K562 (cell line): ENCODE measurements around the gene HEPACAM. TPM values are rescaled to one million over a fixed set of nuclear protein-coding genes. Genes with fewer than 3 reads are reported as not detected.

ENCODE experiments used
- TAF15 ChIP-seq: fragments of 200-400 bp; formaldehyde crosslinking; IDR thresholded peaks from 2 replicates; pipeline ENCODE4 v1.6.1; 2017; ENCODE audit warnings: mild to moderate bottlenecking, low read depth, low read length, moderate library complexity
- polyA plus RNA-seq, 8 experiments: library from polyadenylated mRNA; depleted of rRNA in 4 of 8; stranded (reverse) in 5 of 8; unstranded in 3 of 8; fragments of >200 nt; fragmentation: Nextera tagmentation in 2 of 8; fragmentation: Illumina TruSeq in 1 of 8; extraction: Ambion mirVana in 2 of 8; extraction: Trizol in 1 of 8; gene quantifications; 2 replicates each; pipeline versions ENCODE4 v1.2.1 to v1.2.3, GENCODE V29; 2011 to 2014; ENCODE audit warnings: inconsistent platforms in 1 of 8, missing spikeins in 1 of 8
- total RNA-seq, 7 experiments: library from RNA; depleted of rRNA in 6 of 7; stranded (reverse); fragments of >200 nt in 6 of 7; fragmentation: Illumina TruSeq in 2 of 7; extraction: Trizol in 2 of 7; gene quantifications; 2 replicates each; pipeline versions ENCODE4 v1.2.1 to v1.2.3, GENCODE V29; 2011 to 2021; ENCODE audit warnings: low replicate concordance in 1 of 7
- TF ChIP-seq, protein P1 (sequence below): fragments of 200-600 bp; sonication (generic); IDR thresholded peaks from one replicate; pipeline ENCODE4 v1.6.1; 2012; ENCODE audit warnings: mild to moderate bottlenecking, low read depth, low read length, inconsistent platforms
- TF ChIP-seq, protein P2 (sequence below): sonication (generic); formaldehyde crosslinking; IDR thresholded peaks from 2 replicates; pipeline ENCODE4 v1.8.0; 2022; ENCODE audit warnings: missing genetic modification reagents, mild to moderate bottlenecking, borderline replicate concordance

Gene HEPACAM
- total and polyA plus RNA-seq, 9 of the 15 experiments (the other 6 are each of a cell fraction or from before 2014, with no cell fraction given) = not detected

DNA sequence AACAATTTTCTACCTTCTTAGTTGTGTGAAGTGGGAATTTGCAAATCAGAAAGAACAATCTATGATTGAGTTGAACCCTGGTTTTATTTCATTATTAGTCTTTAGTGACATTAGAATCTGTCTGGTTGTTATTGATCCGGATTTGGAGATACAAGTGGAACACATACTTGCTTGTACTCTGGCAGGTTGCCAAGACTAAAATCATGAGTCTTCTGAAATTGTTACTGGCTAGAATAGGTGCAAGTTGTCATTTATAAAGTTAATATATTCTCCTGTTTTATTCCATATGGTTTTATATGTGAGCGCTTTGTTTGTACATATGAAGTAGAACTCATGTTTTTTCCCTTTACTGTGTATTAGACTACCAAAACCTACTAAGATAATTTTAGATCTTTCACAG lies 41.2 kb upstream of the HEPACAM start (continued):
- TF ChIP-seq, protein P1, sequence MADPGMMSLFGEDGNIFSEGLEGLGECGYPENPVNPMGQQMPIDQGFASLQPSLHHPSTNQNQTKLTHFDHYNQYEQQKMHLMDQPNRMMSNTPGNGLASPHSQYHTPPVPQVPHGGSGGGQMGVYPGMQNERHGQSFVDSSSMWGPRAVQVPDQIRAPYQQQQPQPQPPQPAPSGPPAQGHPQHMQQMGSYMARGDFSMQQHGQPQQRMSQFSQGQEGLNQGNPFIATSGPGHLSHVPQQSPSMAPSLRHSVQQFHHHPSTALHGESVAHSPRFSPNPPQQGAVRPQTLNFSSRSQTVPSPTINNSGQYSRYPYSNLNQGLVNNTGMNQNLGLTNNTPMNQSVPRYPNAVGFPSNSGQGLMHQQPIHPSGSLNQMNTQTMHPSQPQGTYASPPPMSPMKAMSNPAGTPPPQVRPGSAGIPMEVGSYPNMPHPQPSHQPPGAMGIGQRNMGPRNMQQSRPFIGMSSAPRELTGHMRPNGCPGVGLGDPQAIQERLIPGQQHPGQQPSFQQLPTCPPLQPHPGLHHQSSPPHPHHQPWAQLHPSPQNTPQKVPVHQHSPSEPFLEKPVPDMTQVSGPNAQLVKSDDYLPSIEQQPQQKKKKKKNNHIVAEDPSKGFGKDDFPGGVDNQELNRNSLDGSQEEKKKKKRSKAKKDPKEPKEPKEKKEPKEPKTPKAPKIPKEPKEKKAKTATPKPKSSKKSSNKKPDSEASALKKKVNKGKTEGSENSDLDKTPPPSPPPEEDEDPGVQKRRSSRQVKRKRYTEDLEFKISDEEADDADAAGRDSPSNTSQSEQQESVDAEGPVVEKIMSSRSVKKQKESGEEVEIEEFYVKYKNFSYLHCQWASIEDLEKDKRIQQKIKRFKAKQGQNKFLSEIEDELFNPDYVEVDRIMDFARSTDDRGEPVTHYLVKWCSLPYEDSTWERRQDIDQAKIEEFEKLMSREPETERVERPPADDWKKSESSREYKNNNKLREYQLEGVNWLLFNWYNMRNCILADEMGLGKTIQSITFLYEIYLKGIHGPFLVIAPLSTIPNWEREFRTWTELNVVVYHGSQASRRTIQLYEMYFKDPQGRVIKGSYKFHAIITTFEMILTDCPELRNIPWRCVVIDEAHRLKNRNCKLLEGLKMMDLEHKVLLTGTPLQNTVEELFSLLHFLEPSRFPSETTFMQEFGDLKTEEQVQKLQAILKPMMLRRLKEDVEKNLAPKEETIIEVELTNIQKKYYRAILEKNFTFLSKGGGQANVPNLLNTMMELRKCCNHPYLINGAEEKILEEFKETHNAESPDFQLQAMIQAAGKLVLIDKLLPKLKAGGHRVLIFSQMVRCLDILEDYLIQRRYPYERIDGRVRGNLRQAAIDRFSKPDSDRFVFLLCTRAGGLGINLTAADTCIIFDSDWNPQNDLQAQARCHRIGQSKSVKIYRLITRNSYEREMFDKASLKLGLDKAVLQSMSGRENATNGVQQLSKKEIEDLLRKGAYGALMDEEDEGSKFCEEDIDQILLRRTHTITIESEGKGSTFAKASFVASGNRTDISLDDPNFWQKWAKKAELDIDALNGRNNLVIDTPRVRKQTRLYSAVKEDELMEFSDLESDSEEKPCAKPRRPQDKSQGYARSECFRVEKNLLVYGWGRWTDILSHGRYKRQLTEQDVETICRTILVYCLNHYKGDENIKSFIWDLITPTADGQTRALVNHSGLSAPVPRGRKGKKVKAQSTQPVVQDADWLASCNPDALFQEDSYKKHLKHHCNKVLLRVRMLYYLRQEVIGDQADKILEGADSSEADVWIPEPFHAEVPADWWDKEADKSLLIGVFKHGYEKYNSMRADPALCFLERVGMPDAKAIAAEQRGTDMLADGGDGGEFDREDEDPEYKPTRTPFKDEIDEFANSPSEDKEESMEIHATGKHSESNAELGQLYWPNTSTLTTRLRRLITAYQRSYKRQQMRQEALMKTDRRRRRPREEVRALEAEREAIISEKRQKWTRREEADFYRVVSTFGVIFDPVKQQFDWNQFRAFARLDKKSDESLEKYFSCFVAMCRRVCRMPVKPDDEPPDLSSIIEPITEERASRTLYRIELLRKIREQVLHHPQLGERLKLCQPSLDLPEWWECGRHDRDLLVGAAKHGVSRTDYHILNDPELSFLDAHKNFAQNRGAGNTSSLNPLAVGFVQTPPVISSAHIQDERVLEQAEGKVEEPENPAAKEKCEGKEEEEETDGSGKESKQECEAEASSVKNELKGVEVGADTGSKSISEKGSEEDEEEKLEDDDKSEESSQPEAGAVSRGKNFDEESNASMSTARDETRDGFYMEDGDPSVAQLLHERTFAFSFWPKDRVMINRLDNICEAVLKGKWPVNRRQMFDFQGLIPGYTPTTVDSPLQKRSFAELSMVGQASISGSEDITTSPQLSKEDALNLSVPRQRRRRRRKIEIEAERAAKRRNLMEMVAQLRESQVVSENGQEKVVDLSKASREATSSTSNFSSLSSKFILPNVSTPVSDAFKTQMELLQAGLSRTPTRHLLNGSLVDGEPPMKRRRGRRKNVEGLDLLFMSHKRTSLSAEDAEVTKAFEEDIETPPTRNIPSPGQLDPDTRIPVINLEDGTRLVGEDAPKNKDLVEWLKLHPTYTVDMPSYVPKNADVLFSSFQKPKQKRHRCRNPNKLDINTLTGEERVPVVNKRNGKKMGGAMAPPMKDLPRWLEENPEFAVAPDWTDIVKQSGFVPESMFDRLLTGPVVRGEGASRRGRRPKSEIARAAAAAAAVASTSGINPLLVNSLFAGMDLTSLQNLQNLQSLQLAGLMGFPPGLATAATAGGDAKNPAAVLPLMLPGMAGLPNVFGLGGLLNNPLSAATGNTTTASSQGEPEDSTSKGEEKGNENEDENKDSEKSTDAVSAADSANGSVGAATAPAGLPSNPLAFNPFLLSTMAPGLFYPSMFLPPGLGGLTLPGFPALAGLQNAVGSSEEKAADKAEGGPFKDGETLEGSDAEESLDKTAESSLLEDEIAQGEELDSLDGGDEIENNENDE = no peak
- TF ChIP-seq TAF15 = no peak
- TF ChIP-seq, protein P2, sequence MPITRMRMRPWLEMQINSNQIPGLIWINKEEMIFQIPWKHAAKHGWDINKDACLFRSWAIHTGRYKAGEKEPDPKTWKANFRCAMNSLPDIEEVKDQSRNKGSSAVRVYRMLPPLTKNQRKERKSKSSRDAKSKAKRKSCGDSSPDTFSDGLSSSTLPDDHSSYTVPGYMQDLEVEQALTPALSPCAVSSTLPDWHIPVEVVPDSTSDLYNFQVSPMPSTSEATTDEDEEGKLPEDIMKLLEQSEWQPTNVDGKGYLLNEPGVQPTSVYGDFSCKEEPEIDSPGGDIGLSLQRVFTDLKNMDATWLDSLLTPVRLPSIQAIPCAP (CRISPR knock-in tag) = no peak
